DOHH2 (cell line): ENCODE results near the gene P2RX6.

Experiments used
- CTCF ChIP-seq: fragments of 200-600 bp; sonication (generic); IDR thresholded peaks from one replicate; pipeline ENCODE4 v1.5.1; 2014; ENCODE audit warnings: antibody characterized with exemption, mild to moderate bottlenecking, low read depth, low read length; ENCODE audit not compliant: poor library complexity, severe bottlenecking
- EZH2phosphoT487 ChIP-seq: fragments of 200-600 bp; sonication (generic); IDR thresholded peaks from 2 replicates; pipeline ENCODE4 v1.6.1; 2017; ENCODE audit warnings: borderline replicate concordance, mild to moderate bottlenecking, antibody characterized with exemption, low read length, moderate library complexity, mixed read lengths

DNA sequence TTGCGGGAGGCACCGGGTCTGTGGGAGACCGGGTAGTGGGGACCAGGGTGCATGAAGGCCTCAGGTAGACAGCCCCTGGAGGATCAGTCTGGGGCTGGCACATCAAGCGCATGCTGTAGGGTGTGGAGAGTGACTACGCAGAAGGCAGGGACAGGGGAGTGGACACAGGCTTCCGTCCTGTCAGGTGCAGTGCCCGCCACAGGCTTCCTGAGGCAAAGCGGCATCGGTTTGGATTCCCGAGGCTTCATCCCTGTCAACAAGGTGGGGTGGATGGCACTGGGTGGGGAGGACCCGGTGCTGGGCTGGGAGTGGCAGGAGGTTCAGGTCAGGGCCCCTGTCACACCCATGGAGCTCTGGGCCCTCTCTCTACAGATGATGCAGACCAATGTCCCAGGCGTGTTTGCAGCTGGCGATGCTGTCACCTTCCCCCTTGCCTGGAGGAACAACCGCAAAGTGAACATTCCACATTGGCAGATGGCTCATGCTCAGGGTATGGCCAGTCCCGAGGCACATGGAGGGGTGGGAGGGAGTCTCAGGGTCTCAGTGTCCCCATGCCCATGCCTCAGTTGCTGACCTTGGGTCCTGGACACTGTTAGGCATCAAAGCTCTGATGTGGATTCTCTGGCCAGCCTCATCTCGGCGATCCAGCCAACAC, 37.3 kb upstream of the P2RX6 start:
- no peak for TF ChIP-seq CTCF
- TF ChIP-seq EZH2phosphoT487: no peak
